Gastroesophageal sphincter (tissue), 4 donors: ENCODE results near the gene GRIK1. TPM values are rescaled to one million over a fixed set of nuclear protein-coding genes. Genes with fewer than 3 reads are reported as not detected.

ENCODE experiments used
- ATAC-seq: fragments of 150-250 bp; one replicate; pipeline ENCODE4 v1.9.1; 2016; ENCODE audit warnings: mild to moderate bottlenecking, moderate library complexity
- H3K27ac ChIP-seq, 4 donors: fragments of 200-600 bp; sonication (generic) in 3 of 4; 1 replicate in 3 of 4; 2 replicates in 1 of 4; pipeline ENCODE4 v1.5.1; 2016 to 2019
- H3K27me3 ChIP-seq: fragments of 200-600 bp; sonication (generic); one replicate; pipeline ENCODE4 v1.5.1; 2019
- H3K36me3 ChIP-seq, 2 donors: fragments of 200-600 bp; sonication (generic); one replicate each; pipeline ENCODE4 v1.5.1; 2019; ENCODE audit warnings: control low read depth in 1 of 2
- H3K4me1 ChIP-seq, 3 donors: fragments of 200-600 bp; sonication (generic); 1 replicate in 2 of 3; 2 replicates in 1 of 3; pipeline ENCODE4 v1.5.1; 2016 to 2019; ENCODE audit warnings: control low read depth in 2 of 3
- H3K4me3 ChIP-seq, 2 donors: fragments of 200-600 bp; sonication (generic); one replicate each; pipeline ENCODE4 v1.5.1; 2019; ENCODE audit warnings: mild to moderate bottlenecking in 1 of 2, moderate library complexity in 1 of 2
- H3K9me3 ChIP-seq, 3 donors: fragments of 200-600 bp; sonication (generic); one replicate each; pipeline ENCODE4 v1.5.1; 2017 to 2019; ENCODE audit warnings: control low read depth in 2 of 3
- CTCF ChIP-seq, 4 experiments: fragments of 200-600 bp in 2 of 4; fragments of 450-650 bp in 2 of 4; sonication (generic) in 1 of 4; IDR thresholded peaks; one replicate each; pipeline ENCODE4 v1.5.1; 2017 to 2019; ENCODE audit warnings: antibody characterized with exemption in 4 of 4, mild to moderate bottlenecking in 2 of 4, moderate library complexity in 2 of 4
- EP300 ChIP-seq: sonication (generic); formaldehyde crosslinking; IDR thresholded peaks from one replicate; pipeline ENCODE4 v1.6.1; 2017; ENCODE audit warnings: antibody characterized with exemption, mild to moderate bottlenecking
- POLR2A ChIP-seq, 2 donors: fragments of 450-650 bp; IDR thresholded peaks; one replicate each; pipeline ENCODE4 v1.6.1; 2017; ENCODE audit warnings: antibody characterized with exemption in 2 of 2, mild to moderate bottlenecking in 2 of 2, moderate library complexity in 1 of 2
- POLR2AphosphoS5 ChIP-seq: sonication (generic); formaldehyde crosslinking; IDR thresholded peaks from one replicate; pipeline ENCODE4 v1.6.1; 2017; ENCODE audit warnings: antibody characterized with exemption
- WGBS, 2 donors: methylation state at CpG; one replicate each; pipeline ENCODE4 v1.1.5; 2018; ENCODE audit warnings: low coverage in 1 of 2; 5-methylcytosine and 5-hydroxymethylcytosine counted together
- total RNA-seq, 4 donors: library from RNA; depleted of rRNA; stranded (reverse); fragments of >200 nt; gene quantifications; one replicate each; pipeline ENCODE4 v1.1.0, GENCODE V29; 2016

Gene GRIK1
- total RNA-seq, 4 donors from 2014 or later = 0.32 to 0.67 TPM; not detected in 2

GRCh38 chr21:29691616-29692491 is 247.9 kb downstream of the GRIK1 start:
- H3K4me1 ChIP-seq = no peaks in the 10 kb centered on the region
- no peak overlapping the region for H3K27ac ChIP-seq
- TF ChIP-seq EP300 (no peak), CTCF (IDR thresholded peaks at IDR 0.05) (no peak), POLR2AphosphoS5 (no peak), POLR2A (IDR thresholded peaks at IDR 0.05) (no peak)
- no peak for ATAC-seq
- H3K36me3 ChIP-seq = no peaks in the 10 kb centered on the region
- H3K27me3 ChIP-seq = no peaks in the 10 kb centered on the region
- no peak overlapping the region for H3K4me3 ChIP-seq
- 75 to 82% methylated on average over 5 of the region's 5 CpGs for WGBS, 2 donors
- H3K9me3 ChIP-seq = no peaks in the 10 kb centered on the region

GRCh38 chr21:29689753-29690152 is 250.0 kb downstream of the GRIK1 start:
- Histone ChIP-seq H3K4me3 (no peak overlapping the region), H3K27me3 (no peaks in the 10 kb centered on the region), H3K9me3 (no peaks in the 10 kb centered on the region), H3K36me3 (no peaks in the 10 kb centered on the region), H3K27ac (no peak overlapping the region), H3K4me1 (no peaks in the 10 kb centered on the region)
- no peak for ATAC-seq
- 78 to 84% methylated on average over 5 to 6 of the region's 6 CpGs for WGBS, 2 donors
- no peak for TF ChIP-seq CTCF (IDR thresholded peaks at IDR 0.05)
- no peak for TF ChIP-seq POLR2AphosphoS5
- no peak for TF ChIP-seq POLR2A (IDR thresholded peaks at IDR 0.05)
- no peak for TF ChIP-seq EP300

- 67 to 86% methylated on average over 1 of the region's 1 CpG for WGBS, 2 donors
- ATAC-seq = no peak
- no peak overlapping the region for H3K4me3 ChIP-seq
- H3K27me3 ChIP-seq = no peaks in the 10 kb centered on the region
- no peak for TF ChIP-seq POLR2AphosphoS5
- no peak for TF ChIP-seq EP300
- no peak for TF ChIP-seq POLR2A (IDR thresholded peaks at IDR 0.05)
- TF ChIP-seq CTCF (IDR thresholded peaks at IDR 0.05) = no peak
- H3K36me3 ChIP-seq = no peaks in the 10 kb centered on the region
- H3K9me3 ChIP-seq = peaks cover 0 to 8% (median 0%) of the 10 kb centered on the region in 3 donors
- H3K27ac ChIP-seq = no peak overlapping the region
- H3K4me1 ChIP-seq = no peaks in the 10 kb centered on the region
Observed at GRCh38 chr21:29684106-29684505, 255.7 kb downstream of the GRIK1 start.

GRCh38 chr21:29682800-29683199 is 257.0 kb downstream of the GRIK1 start:
- Histone ChIP-seq H3K9me3 (peaks cover 0 to 8% (median 0%) of the 10 kb centered on the region in 3 donors), H3K4me3 (no peak overlapping the region), H3K4me1 (no peaks in the 10 kb centered on the region), H3K27me3 (no peaks in the 10 kb centered on the region), H3K36me3 (no peaks in the 10 kb centered on the region), H3K27ac (no peak overlapping the region)
- no peak for ATAC-seq
- WGBS, 2 donors = 83 to 88% methylated on average over 3 of the region's 3 CpGs
- no peak for TF ChIP-seq EP300
- no peak for TF ChIP-seq POLR2A (IDR thresholded peaks at IDR 0.05)
- TF ChIP-seq CTCF (IDR thresholded peaks at IDR 0.05) = no peak
- TF ChIP-seq POLR2AphosphoS5 = no peak

GRCh38 chr21:29680273-29680672 is 259.5 kb downstream of the GRIK1 start:
- TF ChIP-seq POLR2AphosphoS5 = no peak
- no peak for TF ChIP-seq CTCF (IDR thresholded peaks at IDR 0.05)
- no peak for TF ChIP-seq POLR2A (IDR thresholded peaks at IDR 0.05)
- TF ChIP-seq EP300 = no peak
- WGBS, 2 donors = 93 to 94% methylated on average over 4 of the region's 4 CpGs
- Histone ChIP-seq H3K4me1 (no peaks in the 10 kb centered on the region), H3K36me3 (no peaks in the 10 kb centered on the region), H3K27ac (no peak overlapping the region), H3K27me3 (no peaks in the 10 kb centered on the region), H3K9me3 (peaks cover 0 to 8% (median 0%) of the 10 kb centered on the region in 3 donors), H3K4me3 (no peak overlapping the region)
- ATAC-seq = no peak
